A673 (cell line): ENCODE results near the gene TCF7. TPM values are rescaled to one million over a fixed set of nuclear protein-coding genes. Genes with fewer than 3 reads are reported as not detected.

ENCODE experiments used
- BruUV-seq: library from RNA; stranded (reverse); fragments of 400-500 nt; replicated peaks from 2 replicates; lab custom pipeline; 2021; lab: Mats Ljungman, UMichigan
- CTCF ChIA-PET: fragments of 300-600 bp; sonication (Branson Sonifier 250); formaldehyde crosslinking; loops from one replicate; lab custom pipeline; 2022; ENCODE audit warnings: antibody characterized with exemption; lab: Charles Lee
- POLR2A ChIA-PET: fragments of 300-600 bp; sonication (Branson Sonifier 250); formaldehyde crosslinking; loops from one replicate; lab custom pipeline; 2022; ENCODE audit warnings: antibody characterized with exemption; ENCODE audit not compliant: low non-redundant PET; lab: Charles Lee
- DNase-seq: peaks from one replicate; pipeline ENCODE4 v3.0.0-alpha.2; 2015; ENCODE audit warnings: low spot score
- H3K27ac ChIP-seq: fragments of 200-600 bp; sonication (generic); 2 replicates; pipeline ENCODE4 v1.5.1; 2016; ENCODE audit warnings: mixed run types, low read depth, mild to moderate bottlenecking, mixed read lengths, antibody characterized with exemption, low read length; ENCODE audit not compliant: poor library complexity, severe bottlenecking
- H3K27me3 ChIP-seq: fragments of 200-600 bp; sonication (generic); replicated peaks from 2 replicates; pipeline ENCODE4 v1.6.1; 2017; ENCODE audit warnings: mixed run types, low read depth, mild to moderate bottlenecking, mixed read lengths, antibody characterized with exemption, low read length; ENCODE audit not compliant: insufficient read depth, poor library complexity
- H3K36me3 ChIP-seq: fragments of 200-600 bp; sonication (generic); 2 replicates; pipeline ENCODE4 v1.6.1; 2016; ENCODE audit warnings: mixed run types, mild to moderate bottlenecking, mixed read lengths, antibody characterized with exemption, low read length; ENCODE audit not compliant: insufficient read depth, poor library complexity, severe bottlenecking
- H3K4me1 ChIP-seq: fragments of 200-600 bp; sonication (generic); 2 replicates; pipeline ENCODE4 v1.6.1; 2017; ENCODE audit warnings: mixed run types, mild to moderate bottlenecking, mixed read lengths, antibody characterized with exemption, low read length; ENCODE audit not compliant: insufficient read depth, poor library complexity, severe bottlenecking
- H3K4me3 ChIP-seq: fragments of 200-600 bp; sonication (generic); 2 replicates; pipeline ENCODE4 v1.5.1; 2016; ENCODE audit warnings: low read depth, mixed run types, mild to moderate bottlenecking, mixed read lengths, low read length; ENCODE audit not compliant: poor library complexity, severe bottlenecking
- H3K9me3 ChIP-seq: fragments of 200-600 bp; sonication (generic); 2 replicates; pipeline ENCODE4 v1.6.1; 2016; ENCODE audit warnings: mixed run types, low read depth, mild to moderate bottlenecking, mixed read lengths, antibody characterized with exemption, low read length; ENCODE audit not compliant: poor library complexity, severe bottlenecking
- CTCF ChIP-seq: fragments of 300-800, 200-600 bp; sonication (generic); conservative IDR thresholded peaks from 2 replicates; pipeline ENCODE4 v1.5.1; 2017; ENCODE audit warnings: low read depth, mild to moderate bottlenecking, antibody characterized with exemption, low read length, moderate library complexity, mixed read lengths
- EZH2 ChIP-seq: fragments of 200-600 bp; sonication (generic); IDR thresholded peaks from 2 replicates; pipeline ENCODE4 v1.6.1; 2017; ENCODE audit warnings: borderline replicate concordance, low read depth, mild to moderate bottlenecking, mixed read lengths, antibody characterized with exemption, low read length; ENCODE audit not compliant: poor library complexity, severe bottlenecking
- intact Hi-C: fragments of 100-400 bp; cut with micrococcal nuclease; formaldehyde crosslinking; loops from one replicate; pipeline ENCODE4 v1.10.0; 2022; ENCODE audit not compliant: unreplicated experiment
- total RNA-seq: library from RNA; stranded (reverse); gene quantifications from 2 replicates; pipeline ENCODE4 v1.2.3, GENCODE V29; 2021

Gene TCF7
- total RNA-seq, 1 experiment from 2014 or later, result 3.3 TPM

GRCh38 chr5:134107779-134108178 is 6.7 kb upstream of the TCF7 start:
- no peak overlapping the region for H3K27ac ChIP-seq
- peaks cover 14% of the 10 kb centered on the region for H3K4me1 ChIP-seq
- no TSS peak for BruUV-seq
- H3K4me3 ChIP-seq, result no peak overlapping the region
- H3K36me3 ChIP-seq, result no peaks in the 10 kb centered on the region
- TF ChIP-seq CTCF (no peak), EZH2 (no peak)
- intact Hi-C loops, result no loop called here
- H3K9me3 ChIP-seq, result no peaks in the 10 kb centered on the region
- H3K27me3 ChIP-seq, result peaks cover 2% of the 10 kb centered on the region
- POLR2A ChIA-PET, result no interaction called here
- no peak for DNase-seq
- CTCF ChIA-PET, result no interaction called here

- Histone ChIP-seq H3K9me3 (no peaks in the 10 kb centered on the region), H3K27ac (no peak overlapping the region), H3K27me3 (peaks cover 3% of the 10 kb centered on the region), H3K4me3 (no peak overlapping the region), H3K4me1 (peaks cover 18% of the 10 kb centered on the region), H3K36me3 (no peaks in the 10 kb centered on the region)
- no peak for DNase-seq
- BruUV-seq, result no TSS peak
- ChIA-PET CTCF (interaction anchor here (1.2 kb wide), 1 partner anchor 71 kb away, joined by 5 read pairs; no protein-coding TSS in a partner anchor), POLR2A (no interaction called here)
- TF ChIP-seq EZH2, result no peak
- no peak for TF ChIP-seq CTCF
- intact Hi-C loops, result no loop called here
These were observed 4.1 kb upstream of the TCF7 start for GRCh38 chr5:134110382-134110781.

GRCh38 chr5:134111741-134112647 is 2.5 kb upstream of the TCF7 start:
- H3K4me1 ChIP-seq, result peaks cover 18% of the 10 kb centered on the region
- intact Hi-C loops, result no loop called here
- no peak overlapping the region for H3K27ac ChIP-seq
- H3K9me3 ChIP-seq, result no peaks in the 10 kb centered on the region
- TF ChIP-seq CTCF (no peak), EZH2 (no peak)
- no peak for DNase-seq
- no TSS peak for BruUV-seq
- H3K36me3 ChIP-seq, result no peaks in the 10 kb centered on the region
- peaks cover 6% of the 10 kb centered on the region for H3K27me3 ChIP-seq
- no peak overlapping the region for H3K4me3 ChIP-seq
- CTCF ChIA-PET, result interaction anchor here (1.2 to 1.5 kb wide), 2 partner anchors 29 to 72 kb away, joined by 4 to 5 read pairs; no protein-coding TSS in a partner anchor
- POLR2A ChIA-PET, result no interaction called here
